ENCODE results near the gene UCMA. TPM values are rescaled to one million over a fixed set of nuclear protein-coding genes. Genes with fewer than 3 reads are reported as not detected.

Gene UCMA
- total RNA-seq, 1 experiment from 2014 or later, result 0.63 TPM

DNA sequence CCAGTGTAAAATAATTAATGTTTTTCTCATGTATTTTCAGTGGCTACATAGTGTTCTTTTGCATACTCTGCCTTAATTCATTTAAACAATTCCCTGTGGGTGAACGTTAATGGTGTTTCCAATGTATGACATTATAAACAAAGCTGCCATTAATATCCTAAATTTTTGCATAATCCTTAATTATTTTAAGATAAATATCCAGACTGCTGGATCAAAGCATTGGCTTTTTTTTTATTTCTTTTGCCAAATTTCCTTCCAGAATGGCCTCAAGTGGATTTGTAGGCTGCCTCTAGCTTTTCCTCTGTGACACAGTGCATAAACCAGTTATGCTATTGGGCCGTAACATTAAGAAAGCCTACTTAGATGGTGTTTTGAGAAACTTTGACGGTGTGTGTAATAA lies 43.4 kb downstream of the UCMA start:
- Histone ChIP-seq H3K4me2 (ENCODE audit: low read depth, low read length, poor library complexity, severe bottlenecking) (no peak overlapping the region), H3K36me3 (ENCODE audit: insufficient read depth, low read length) (peaks cover 39% of the 10 kb centered on the region), H2AFZ (ENCODE audit: low read length) (no peak overlapping the region), H3K79me2 (ENCODE audit: low read length) (no peaks in the 10 kb centered on the region), H3K9me2 (replicated peaks; ENCODE audit: insufficient read depth, low read length) (no peaks in the 10 kb centered on the region), H3K27ac (ENCODE audit: low read length) (no peak overlapping the region), H3K4me3 (ENCODE audit: low read length) (no peak overlapping the region), H4K20me1 (ENCODE audit: insufficient read depth, low read depth, low read length) (no peaks in the 10 kb centered on the region), H3K27me3 (ENCODE audit: low read length) (no peaks in the 10 kb centered on the region), H3K9ac (ENCODE audit: low read length) (no peak overlapping the region), H3K9me3 (ENCODE audit: low read length) (no peaks in the 10 kb centered on the region), H3K4me1 (ENCODE audit: low read length) (no peaks in the 10 kb centered on the region)
- no peak for DNase-seq

DNA sequence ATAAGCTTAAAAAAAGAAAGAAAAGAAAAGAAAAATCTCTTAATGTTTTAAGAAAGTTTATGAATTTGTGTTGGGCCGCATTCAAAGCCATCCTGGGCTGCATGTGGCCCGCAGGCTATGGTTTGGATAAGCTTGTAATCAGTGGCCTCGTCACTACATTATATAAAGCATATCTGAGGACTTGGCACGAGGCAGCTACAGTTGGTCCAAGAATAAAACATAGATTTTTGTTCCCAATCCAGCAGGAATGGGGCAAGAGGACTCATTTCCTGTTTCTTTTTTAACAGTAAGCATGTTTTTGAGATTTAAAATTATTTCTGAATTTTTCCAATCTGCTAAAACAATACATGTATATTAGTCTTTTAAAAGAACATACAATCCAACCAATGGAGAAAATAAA lies 44.2 kb downstream of the UCMA start:
- Histone ChIP-seq H3K9me3 (ENCODE audit: low read length) (no peaks in the 10 kb centered on the region), H3K4me2 (ENCODE audit: low read depth, low read length, poor library complexity, severe bottlenecking) (no peak overlapping the region), H3K9me2 (replicated peaks; ENCODE audit: insufficient read depth, low read length) (no peaks in the 10 kb centered on the region), H3K27ac (ENCODE audit: low read length) (no peak overlapping the region), H3K4me3 (ENCODE audit: low read length) (no peak overlapping the region), H3K27me3 (ENCODE audit: low read length) (no peaks in the 10 kb centered on the region), H3K79me2 (ENCODE audit: low read length) (no peaks in the 10 kb centered on the region), H3K36me3 (ENCODE audit: insufficient read depth, low read length) (peaks cover 42% of the 10 kb centered on the region), H2AFZ (ENCODE audit: low read length) (no peak overlapping the region), H3K4me1 (ENCODE audit: low read length) (no peaks in the 10 kb centered on the region), H3K9ac (ENCODE audit: low read length) (no peak overlapping the region), H4K20me1 (ENCODE audit: insufficient read depth, low read depth, low read length) (no peaks in the 10 kb centered on the region)
- no peak for DNase-seq

DNA sequence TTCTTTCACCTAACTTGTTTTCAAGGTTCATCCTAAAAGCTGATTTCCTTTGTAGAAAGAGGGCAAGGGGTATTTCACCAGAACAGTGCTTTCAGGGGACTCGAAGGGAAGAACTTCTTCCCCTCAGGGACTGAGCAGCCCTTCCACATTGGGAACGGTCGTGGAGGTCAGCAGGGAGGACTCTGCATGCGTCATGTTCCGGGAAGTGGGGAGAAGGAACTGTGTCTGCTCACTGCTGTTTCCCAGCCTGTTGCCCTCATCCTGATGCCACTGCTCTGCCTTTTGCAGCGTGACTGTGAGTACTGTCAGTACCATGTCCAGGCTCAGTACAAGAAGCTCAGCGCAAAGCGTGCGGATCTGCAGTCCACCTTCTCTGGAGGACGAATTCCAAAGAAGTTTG lies 45.6 kb downstream of the UCMA start:
- H3K4me3 ChIP-seq (ENCODE audit: low read length), result no peak overlapping the region
- H3K4me1 ChIP-seq (ENCODE audit: low read length), result no peaks in the 10 kb centered on the region
- no peak for DNase-seq
- no peaks in the 10 kb centered on the region for H4K20me1 ChIP-seq (ENCODE audit: insufficient read depth, low read depth, low read length)
- H3K9me3 ChIP-seq (ENCODE audit: low read length), result no peaks in the 10 kb centered on the region
- peaks cover 48% of the 10 kb centered on the region for H3K36me3 ChIP-seq (ENCODE audit: insufficient read depth, low read length)
- no peak overlapping the region for H3K4me2 ChIP-seq (ENCODE audit: low read depth, low read length, poor library complexity, severe bottlenecking)
- H3K79me2 ChIP-seq (ENCODE audit: low read length), result no peaks in the 10 kb centered on the region
- no peak overlapping the region for H2AFZ ChIP-seq (ENCODE audit: low read length)
- H3K9me2 ChIP-seq (replicated peaks; ENCODE audit: insufficient read depth, low read length), result no peaks in the 10 kb centered on the region
- H3K27me3 ChIP-seq (ENCODE audit: low read length), result no peaks in the 10 kb centered on the region
- H3K27ac ChIP-seq (ENCODE audit: low read length), result no peak overlapping the region
- no peak overlapping the region for H3K9ac ChIP-seq (ENCODE audit: low read length)

DNA sequence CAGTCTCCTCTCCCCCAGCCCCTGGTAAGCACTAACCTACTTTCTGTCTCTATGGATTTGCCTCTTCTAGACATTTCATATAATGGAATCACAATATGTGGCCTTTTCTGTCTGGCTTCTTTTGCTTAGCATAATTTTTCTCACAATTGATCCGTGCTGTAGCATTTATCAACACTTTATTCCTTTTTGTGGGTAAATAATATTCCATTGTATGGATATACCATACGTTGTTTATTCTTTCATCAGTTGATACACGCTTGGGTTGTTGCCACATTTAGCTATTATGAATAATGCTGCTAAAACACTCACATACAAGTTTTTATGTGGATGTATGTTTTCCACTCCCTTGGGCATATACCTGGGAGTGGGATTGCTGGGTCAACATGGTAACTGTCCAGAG lies 47.0 kb downstream of the UCMA start:
- Histone ChIP-seq H3K9ac (ENCODE audit: low read length) (no peak overlapping the region), H3K27me3 (ENCODE audit: low read length) (no peaks in the 10 kb centered on the region), H3K4me3 (ENCODE audit: low read length) (no peak overlapping the region), H3K4me1 (ENCODE audit: low read length) (no peaks in the 10 kb centered on the region), H3K9me2 (replicated peaks; ENCODE audit: insufficient read depth, low read length) (no peaks in the 10 kb centered on the region), H4K20me1 (ENCODE audit: insufficient read depth, low read depth, low read length) (no peaks in the 10 kb centered on the region), H3K79me2 (ENCODE audit: low read length) (no peaks in the 10 kb centered on the region), H3K4me2 (ENCODE audit: low read depth, low read length, poor library complexity, severe bottlenecking) (no peak overlapping the region), H3K36me3 (ENCODE audit: insufficient read depth, low read length) (peaks cover 54% of the 10 kb centered on the region), H3K27ac (ENCODE audit: low read length) (no peak overlapping the region), H2AFZ (ENCODE audit: low read length) (no peak overlapping the region), H3K9me3 (ENCODE audit: low read length) (no peaks in the 10 kb centered on the region)
- DNase-seq, result no peak

DNA sequence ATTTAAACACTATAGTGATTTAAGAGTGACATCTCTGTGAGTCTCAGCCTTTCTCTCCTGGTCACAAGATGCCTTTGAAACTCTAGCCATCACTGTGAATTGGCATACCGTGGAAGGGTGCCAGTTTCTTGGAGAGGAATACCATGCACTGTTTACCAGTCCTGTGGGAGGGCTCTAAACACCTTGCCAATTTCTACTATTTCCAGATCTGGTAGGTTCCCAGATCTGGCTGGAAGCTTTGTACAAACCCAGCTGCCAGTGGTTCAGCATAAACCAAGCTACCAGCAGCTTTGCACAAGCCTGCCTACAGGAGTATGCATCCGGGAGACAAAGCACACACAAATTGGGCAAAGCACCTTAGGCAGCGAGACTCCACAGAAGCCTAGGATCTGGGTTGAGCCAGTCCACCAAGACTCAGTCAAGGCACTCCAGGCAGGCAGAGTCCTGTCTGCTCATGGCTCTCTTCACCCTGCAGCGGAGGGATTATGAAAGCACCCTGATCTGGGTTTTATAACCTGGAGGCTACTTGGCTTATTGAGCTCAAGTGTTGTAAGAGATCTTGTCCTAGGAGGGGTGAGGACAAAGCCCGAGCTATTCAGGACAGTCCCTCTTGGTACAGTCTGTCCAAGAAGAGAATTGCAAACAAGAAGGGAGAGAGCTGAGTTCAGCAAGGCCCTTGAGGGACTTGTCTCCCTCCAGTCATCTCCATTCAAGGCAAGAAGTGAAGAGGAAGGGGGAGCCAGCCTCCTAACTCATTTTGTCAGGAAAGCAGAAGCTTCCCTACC lies 49.3 kb downstream of the UCMA start:
- Histone ChIP-seq H3K4me1 (ENCODE audit: low read length) (no peaks in the 10 kb centered on the region), H3K36me3 (ENCODE audit: insufficient read depth, low read length) (peaks cover 73% of the 10 kb centered on the region), H4K20me1 (ENCODE audit: insufficient read depth, low read depth, low read length) (no peaks in the 10 kb centered on the region), H2AFZ (ENCODE audit: low read length) (no peak overlapping the region), H3K27me3 (ENCODE audit: low read length) (no peaks in the 10 kb centered on the region), H3K27ac (ENCODE audit: low read length) (no peak overlapping the region), H3K4me2 (ENCODE audit: low read depth, low read length, poor library complexity, severe bottlenecking) (no peak overlapping the region), H3K9me3 (ENCODE audit: low read length) (no peaks in the 10 kb centered on the region), H3K9ac (ENCODE audit: low read length) (no peak overlapping the region), H3K4me3 (ENCODE audit: low read length) (no peak overlapping the region), H3K79me2 (ENCODE audit: low read length) (no peaks in the 10 kb centered on the region), H3K9me2 (replicated peaks; ENCODE audit: insufficient read depth, low read length) (no peaks in the 10 kb centered on the region)
- DNase-seq, result no peak

DNA sequence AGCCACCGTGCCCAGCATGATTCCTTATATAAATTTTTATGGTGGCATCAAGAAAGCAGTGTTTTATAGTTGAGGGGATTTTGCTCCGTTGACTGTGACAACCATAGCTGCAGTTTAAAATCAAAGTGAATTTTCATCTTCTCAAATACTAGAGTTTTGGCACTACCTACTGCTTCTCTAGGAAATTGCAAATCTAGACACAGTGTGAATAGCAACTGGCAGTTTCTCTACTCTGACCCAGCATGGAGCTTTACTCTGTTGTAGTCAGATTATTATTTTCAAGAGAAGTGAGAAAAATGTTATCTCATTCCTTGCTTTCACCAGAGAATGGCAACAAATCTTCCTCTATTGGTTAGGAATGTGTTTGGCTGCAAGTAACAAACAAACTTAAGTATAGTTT lies 49.9 kb downstream of the UCMA start:
- Histone ChIP-seq H3K9ac (ENCODE audit: low read length) (no peak overlapping the region), H3K4me1 (ENCODE audit: low read length) (no peaks in the 10 kb centered on the region), H3K27ac (ENCODE audit: low read length) (no peak overlapping the region), H3K36me3 (ENCODE audit: insufficient read depth, low read length) (peaks cover 77% of the 10 kb centered on the region), H3K9me2 (replicated peaks; ENCODE audit: insufficient read depth, low read length) (no peaks in the 10 kb centered on the region), H3K4me2 (ENCODE audit: low read depth, low read length, poor library complexity, severe bottlenecking) (no peak overlapping the region), H3K27me3 (ENCODE audit: low read length) (no peaks in the 10 kb centered on the region), H3K9me3 (ENCODE audit: low read length) (no peaks in the 10 kb centered on the region), H3K4me3 (ENCODE audit: low read length) (no peak overlapping the region), H2AFZ (ENCODE audit: low read length) (no peak overlapping the region), H3K79me2 (ENCODE audit: low read length) (peaks cover 3% of the 10 kb centered on the region; the same call in 1 of the 2 replicates), H4K20me1 (ENCODE audit: insufficient read depth, low read depth, low read length) (no peaks in the 10 kb centered on the region)
- DNase-seq, result no peak

DNA sequence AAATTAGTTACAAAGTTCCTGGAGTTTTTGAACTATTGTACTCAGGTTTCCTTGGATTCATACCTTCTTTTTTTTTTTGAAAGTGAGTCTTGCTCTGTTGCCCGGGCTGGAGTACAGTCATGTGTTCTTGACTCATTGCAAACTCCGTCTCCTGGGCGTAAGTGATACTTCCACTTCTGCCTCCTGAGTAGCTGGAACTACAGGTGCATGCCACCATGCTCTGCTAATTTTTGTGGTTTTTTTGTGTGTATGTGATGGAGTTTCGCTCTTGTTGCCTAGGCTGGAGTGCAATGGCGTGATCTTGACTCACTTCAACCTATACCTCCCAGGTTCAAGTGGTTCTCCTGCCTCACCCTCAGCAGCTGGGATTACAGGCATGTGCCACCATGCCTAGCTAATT lies 50.5 kb downstream of the UCMA start:
- no peak for DNase-seq
- Histone ChIP-seq H3K36me3 (ENCODE audit: insufficient read depth, low read length) (peaks cover 79% of the 10 kb centered on the region), H3K9me3 (ENCODE audit: low read length) (no peaks in the 10 kb centered on the region), H3K9ac (ENCODE audit: low read length) (no peak overlapping the region), H4K20me1 (ENCODE audit: insufficient read depth, low read depth, low read length) (no peaks in the 10 kb centered on the region), H2AFZ (ENCODE audit: low read length) (no peak overlapping the region), H3K4me3 (ENCODE audit: low read length) (no peak overlapping the region), H3K9me2 (replicated peaks; ENCODE audit: insufficient read depth, low read length) (no peaks in the 10 kb centered on the region), H3K27ac (ENCODE audit: low read length) (no peak overlapping the region), H3K79me2 (ENCODE audit: low read length) (peaks cover 5% of the 10 kb centered on the region; the same call in 1 of the 2 replicates), H3K4me1 (ENCODE audit: low read length) (no peaks in the 10 kb centered on the region), H3K27me3 (ENCODE audit: low read length) (no peaks in the 10 kb centered on the region), H3K4me2 (ENCODE audit: low read depth, low read length, poor library complexity, severe bottlenecking) (no peak overlapping the region)

DNA sequence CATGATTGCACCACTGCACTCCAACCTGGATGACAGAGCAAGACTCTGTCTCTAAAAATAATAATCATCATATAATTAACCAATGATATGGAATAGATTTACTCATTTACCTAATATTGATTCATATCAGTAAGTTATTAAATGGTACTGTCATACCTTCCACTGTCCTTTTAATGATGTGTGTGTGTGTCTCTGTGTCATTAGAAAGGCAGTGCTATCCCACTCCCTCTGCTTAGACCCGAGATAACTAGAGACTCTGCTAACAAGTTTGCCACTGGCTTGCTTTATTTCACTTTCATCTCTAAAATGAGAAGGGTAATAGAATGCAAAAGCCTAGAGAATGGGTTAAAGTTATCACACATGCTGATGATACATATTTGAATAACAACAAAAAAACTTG lies 51.8 kb downstream of the UCMA start:
- Histone ChIP-seq H3K4me2 (ENCODE audit: low read depth, low read length, poor library complexity, severe bottlenecking) (no peak overlapping the region), H3K4me1 (ENCODE audit: low read length) (no peaks in the 10 kb centered on the region), H3K36me3 (ENCODE audit: insufficient read depth, low read length) (peaks cover 76% of the 10 kb centered on the region), H3K79me2 (ENCODE audit: low read length) (peaks cover 5% of the 10 kb centered on the region; the same call in 1 of the 2 replicates), H3K4me3 (ENCODE audit: low read length) (no peak overlapping the region), H3K9ac (ENCODE audit: low read length) (no peak overlapping the region), H2AFZ (ENCODE audit: low read length) (no peak overlapping the region), H3K9me3 (ENCODE audit: low read length) (no peaks in the 10 kb centered on the region), H3K27me3 (ENCODE audit: low read length) (no peaks in the 10 kb centered on the region), H3K27ac (ENCODE audit: low read length) (no peak overlapping the region), H4K20me1 (ENCODE audit: insufficient read depth, low read depth, low read length) (no peaks in the 10 kb centered on the region), H3K9me2 (replicated peaks; ENCODE audit: insufficient read depth, low read length) (no peaks in the 10 kb centered on the region)
- DNase-seq, result no peak

Measured in Karpas-422 (cell line).